Measurements from ENCODE around the gene LYRM4. TPM values are rescaled to one million over a fixed set of nuclear protein-coding genes. Genes with fewer than 3 reads are reported as not detected.
A peak's percentile ranks its signal among the peaks of the same experiment; 100 is the strongest.

The LYRM4 gene
- total RNA-seq, 1 experiment from 2014 or later = 36.1 TPM

GRCh38 chr6:5305968-5306626 lies 45.3 kb upstream of the LYRM4 start:
- Mint-ChIP-seq H3K27me3 (ENCODE audit: insufficient read depth, unreplicated experiment) (no peaks in the 10 kb centered on the region), H3K9me3 (ENCODE audit: unreplicated experiment) (no peaks in the 10 kb centered on the region), H3K4me1 (ENCODE audit: insufficient read depth, unreplicated experiment) (peaks cover 13% of the 10 kb centered on the region), H3K36me3 (ENCODE audit: insufficient read depth, unreplicated experiment) (peaks cover 6% of the 10 kb centered on the region), H3K4me3 (ENCODE audit: unreplicated experiment) (no peak overlapping the region), H3K27ac (ENCODE audit: low read depth, unreplicated experiment) (no peak overlapping the region)
- CTCF ChIA-PET = interaction anchor here (1.4 to 5.4 kb wide), 2 partner anchors 161 to 249 kb away, joined by 8 to 80 read pairs; no protein-coding TSS in a partner anchor
- intact Hi-C loops (cut with micrococcal nuclease) = no loop called here
- POLR2A ChIA-PET = interaction anchor here (0.9 to 1.1 kb wide), 2 partner anchors 26 to 124 kb away, joined by 3 to 4 read pairs; no protein-coding TSS in a partner anchor
- no peak for DNase-seq (ENCODE audit: unreplicated experiment)
- TF ChIP-seq, protein P1, sequence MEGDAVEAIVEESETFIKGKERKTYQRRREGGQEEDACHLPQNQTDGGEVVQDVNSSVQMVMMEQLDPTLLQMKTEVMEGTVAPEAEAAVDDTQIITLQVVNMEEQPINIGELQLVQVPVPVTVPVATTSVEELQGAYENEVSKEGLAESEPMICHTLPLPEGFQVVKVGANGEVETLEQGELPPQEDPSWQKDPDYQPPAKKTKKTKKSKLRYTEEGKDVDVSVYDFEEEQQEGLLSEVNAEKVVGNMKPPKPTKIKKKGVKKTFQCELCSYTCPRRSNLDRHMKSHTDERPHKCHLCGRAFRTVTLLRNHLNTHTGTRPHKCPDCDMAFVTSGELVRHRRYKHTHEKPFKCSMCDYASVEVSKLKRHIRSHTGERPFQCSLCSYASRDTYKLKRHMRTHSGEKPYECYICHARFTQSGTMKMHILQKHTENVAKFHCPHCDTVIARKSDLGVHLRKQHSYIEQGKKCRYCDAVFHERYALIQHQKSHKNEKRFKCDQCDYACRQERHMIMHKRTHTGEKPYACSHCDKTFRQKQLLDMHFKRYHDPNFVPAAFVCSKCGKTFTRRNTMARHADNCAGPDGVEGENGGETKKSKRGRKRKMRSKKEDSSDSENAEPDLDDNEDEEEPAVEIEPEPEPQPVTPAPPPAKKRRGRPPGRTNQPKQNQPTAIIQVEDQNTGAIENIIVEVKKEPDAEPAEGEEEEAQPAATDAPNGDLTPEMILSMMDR (IDR thresholded peaks at IDR 0.05; ENCODE audit: unreplicated experiment) = no peak
- BruUV-seq (replicated peaks) = no TSS peak

GRCh38 chr6:5303682-5304081 lies 42.9 kb upstream of the LYRM4 start:
- ChIA-PET POLR2A (interaction anchor here (1.1 to 3.1 kb wide), 5 partner anchors 16 to 160 kb away, joined by 3 to 10 read pairs (median 6); partner anchors contain the start of genes FARS2 and LYRM4), CTCF (interaction anchor here (0.6 to 5.4 kb wide), 22 partner anchors 8 to 1209 kb away, joined by 3 to 80 read pairs (median 4); no protein-coding TSS in a partner anchor)
- TF ChIP-seq, protein P1 (IDR thresholded peaks at IDR 0.05; ENCODE audit: unreplicated experiment) = no peak
- Mint-ChIP-seq H3K9me3 (ENCODE audit: unreplicated experiment) (no peaks in the 10 kb centered on the region), H3K4me1 (ENCODE audit: insufficient read depth, unreplicated experiment) (peaks cover 13% of the 10 kb centered on the region), H3K27ac (ENCODE audit: low read depth, unreplicated experiment) (no peak overlapping the region), H3K36me3 (ENCODE audit: insufficient read depth, unreplicated experiment) (peaks cover under 1% of the 10 kb centered on the region), H3K27me3 (ENCODE audit: insufficient read depth, unreplicated experiment) (no peaks in the 10 kb centered on the region), H3K4me3 (ENCODE audit: unreplicated experiment) (no peak overlapping the region)
- no TSS peak for BruUV-seq (replicated peaks)
- intact Hi-C loops (cut with micrococcal nuclease) = loop anchor here (1.0 to 2.0 kb wide), 4 partner anchors 43 to 246 kb away; partner anchors contain the start of genes FARS2 and LYRM4
- DNase-seq (ENCODE audit: unreplicated experiment) = no peak

DNA sequence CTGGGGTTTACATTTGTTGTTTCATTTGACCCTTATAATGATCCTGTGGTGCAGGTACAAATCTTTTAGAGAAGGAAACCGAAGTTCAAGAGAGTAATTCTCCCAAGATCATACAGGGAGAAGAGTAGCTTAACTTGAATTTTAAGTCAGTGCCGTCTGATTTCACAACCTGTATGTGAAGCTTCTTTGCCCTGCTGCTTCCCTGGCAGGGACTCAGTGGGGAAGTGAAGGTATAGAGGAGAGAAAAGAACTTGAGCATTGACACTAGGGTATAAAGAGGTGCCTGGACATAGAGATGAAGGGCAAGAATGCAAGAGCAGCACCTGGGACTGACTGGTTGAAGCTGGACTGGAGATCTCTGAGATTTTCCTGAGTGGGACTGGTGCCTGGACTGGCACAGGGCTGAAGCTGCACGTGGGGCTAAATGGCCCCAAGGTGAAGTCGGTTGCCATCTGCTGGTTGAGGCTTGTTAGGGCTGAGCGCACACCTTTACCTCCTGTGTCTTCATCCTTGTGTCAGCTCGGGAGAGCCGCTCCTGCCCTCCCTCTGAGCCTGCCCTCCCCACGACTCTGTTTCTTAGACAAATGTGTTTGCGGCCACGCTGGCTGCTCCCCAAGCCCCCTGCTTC lies 42.4 kb upstream of the LYRM4 start:
- TF ChIP-seq, protein P1 (IDR thresholded peaks at IDR 0.05; ENCODE audit: unreplicated experiment) = peak; percentile 74
- Mint-ChIP-seq H3K4me3 (ENCODE audit: unreplicated experiment) (no peak overlapping the region), H3K36me3 (ENCODE audit: insufficient read depth, unreplicated experiment) (no peaks in the 10 kb centered on the region), H3K4me1 (ENCODE audit: insufficient read depth, unreplicated experiment) (peaks cover 13% of the 10 kb centered on the region), H3K27ac (ENCODE audit: low read depth, unreplicated experiment) (no peak overlapping the region), H3K27me3 (ENCODE audit: insufficient read depth, unreplicated experiment) (no peaks in the 10 kb centered on the region), H3K9me3 (ENCODE audit: unreplicated experiment) (no peaks in the 10 kb centered on the region)
- DNase-seq (ENCODE audit: unreplicated experiment) = peak; percentile 78
- ChIA-PET CTCF (interaction anchor here (0.6 to 5.4 kb wide), 28 partner anchors 8 to 990 kb away, joined by 3 to 80 read pairs (median 4); partner anchors contain the start of genes FARS2 and LYRM4), POLR2A (interaction anchor here (0.8 to 3.1 kb wide), 6 partner anchors 15 to 159 kb away, joined by 3 to 10 read pairs (median 6); partner anchors contain the start of genes FARS2 and LYRM4)
- no TSS peak for BruUV-seq (replicated peaks)
- intact Hi-C loops (cut with micrococcal nuclease) = loop anchor here (1.0 to 2.0 kb wide), 4 partner anchors 42 to 246 kb away; partner anchors contain the start of genes FARS2 and LYRM4
